Progenitor cell of endocrine pancreas (in vitro differentiated cells): ENCODE data around the gene DOCK4. TPM values are rescaled to one million over a fixed set of nuclear protein-coding genes. Genes with fewer than 3 reads are reported as not detected.

Experiments
- DNase-seq: peaks from one replicate; pipeline ENCODE4 v3.0.0; 2021; ENCODE audit warnings: low spot score; ENCODE audit not compliant: unreplicated experiment
- H3K27ac Mint-ChIP-seq: 2 replicates; pipeline ENCODE4 v1.8.0; 2021; ENCODE audit warnings: mild to moderate bottlenecking, moderate library complexity, mixed read lengths
- H3K27me3 Mint-ChIP-seq: 2 replicates; pipeline ENCODE4 v1.8.0; 2021; ENCODE audit warnings: mixed read lengths
- H3K36me3 Mint-ChIP-seq: 2 replicates; pipeline ENCODE4 v1.8.0; 2022; ENCODE audit warnings: mixed read lengths; ENCODE audit not compliant: insufficient read depth
- H3K4me1 Mint-ChIP-seq: 2 replicates; pipeline ENCODE4 v1.8.0; 2021; ENCODE audit warnings: low read depth, mixed read lengths
- H3K4me3 Mint-ChIP-seq: 2 replicates; pipeline ENCODE4 v1.8.0; 2021; ENCODE audit warnings: low read depth, mild to moderate bottlenecking, moderate library complexity, mixed read lengths
- H3K9me3 Mint-ChIP-seq: 2 replicates; pipeline ENCODE4 v1.8.0; 2021; ENCODE audit warnings: low read depth, mixed read lengths
- total RNA-seq: library from RNA; stranded (reverse); gene quantifications from 2 replicates; pipeline ENCODE4 v1.2.1, GENCODE V29; 2021
- TF ChIP-seq, protein P1 (sequence below): fragments of 200-600 bp; sonication (generic); IDR thresholded peaks from one replicate; pipeline ENCODE4 v1.5.0; 2021; ENCODE audit warnings: antibody characterized with exemption, mild to moderate bottlenecking; ENCODE audit not compliant: unreplicated experiment

Gene DOCK4
- total RNA-seq, 1 donor from 2014 or later: 28.8 TPM

DNA sequence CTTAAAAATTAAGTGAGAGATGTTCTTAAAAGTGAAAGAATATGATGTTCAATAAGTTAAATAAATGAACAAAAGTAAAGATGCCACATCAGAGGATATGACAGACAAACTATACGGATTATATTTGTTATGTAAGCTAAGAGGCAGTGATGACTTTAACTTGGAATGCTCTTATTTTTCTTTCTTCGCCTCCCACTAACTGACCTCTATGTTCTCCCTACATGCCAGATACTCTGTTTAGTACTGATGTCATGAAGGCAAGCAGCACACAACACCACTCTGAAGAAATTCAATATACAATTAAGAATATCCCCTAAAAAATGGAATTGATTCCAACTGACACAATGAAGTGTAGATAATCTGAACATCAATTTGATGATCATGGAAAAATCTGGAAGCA, 223.4 kb downstream of the DOCK4 start:
- Mint-ChIP-seq H3K27me3 (no peaks in the 10 kb centered on the region), H3K9me3 (no peaks in the 10 kb centered on the region), H3K36me3 (peaks cover 29% of the 10 kb centered on the region), H3K27ac (no peak overlapping the region), H3K4me3 (no peak overlapping the region), H3K4me1 (no peaks in the 10 kb centered on the region)
- TF ChIP-seq, protein P1, sequence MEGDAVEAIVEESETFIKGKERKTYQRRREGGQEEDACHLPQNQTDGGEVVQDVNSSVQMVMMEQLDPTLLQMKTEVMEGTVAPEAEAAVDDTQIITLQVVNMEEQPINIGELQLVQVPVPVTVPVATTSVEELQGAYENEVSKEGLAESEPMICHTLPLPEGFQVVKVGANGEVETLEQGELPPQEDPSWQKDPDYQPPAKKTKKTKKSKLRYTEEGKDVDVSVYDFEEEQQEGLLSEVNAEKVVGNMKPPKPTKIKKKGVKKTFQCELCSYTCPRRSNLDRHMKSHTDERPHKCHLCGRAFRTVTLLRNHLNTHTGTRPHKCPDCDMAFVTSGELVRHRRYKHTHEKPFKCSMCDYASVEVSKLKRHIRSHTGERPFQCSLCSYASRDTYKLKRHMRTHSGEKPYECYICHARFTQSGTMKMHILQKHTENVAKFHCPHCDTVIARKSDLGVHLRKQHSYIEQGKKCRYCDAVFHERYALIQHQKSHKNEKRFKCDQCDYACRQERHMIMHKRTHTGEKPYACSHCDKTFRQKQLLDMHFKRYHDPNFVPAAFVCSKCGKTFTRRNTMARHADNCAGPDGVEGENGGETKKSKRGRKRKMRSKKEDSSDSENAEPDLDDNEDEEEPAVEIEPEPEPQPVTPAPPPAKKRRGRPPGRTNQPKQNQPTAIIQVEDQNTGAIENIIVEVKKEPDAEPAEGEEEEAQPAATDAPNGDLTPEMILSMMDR: no peak
- no peak for DNase-seq

DNA sequence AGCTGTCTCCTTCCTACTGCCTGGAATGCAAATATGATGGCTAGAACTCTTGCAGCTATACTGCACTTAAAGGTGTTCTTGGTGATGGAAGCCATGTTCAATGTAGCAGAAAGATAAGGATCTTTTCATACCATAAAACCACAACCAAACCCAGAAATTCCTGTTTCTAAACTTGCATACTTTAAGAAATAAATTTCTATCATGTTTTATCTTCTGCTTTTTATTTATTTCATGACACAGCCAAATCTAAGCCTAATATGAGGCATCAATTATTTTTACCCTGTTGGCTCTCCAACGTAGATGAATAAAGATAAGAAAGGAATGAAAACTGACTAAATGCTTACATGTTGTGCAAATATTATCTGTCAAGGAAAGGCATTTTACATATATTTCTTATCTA, 224.1 kb downstream of the DOCK4 start:
- H3K4me3 Mint-ChIP-seq: no peak overlapping the region

DNA sequence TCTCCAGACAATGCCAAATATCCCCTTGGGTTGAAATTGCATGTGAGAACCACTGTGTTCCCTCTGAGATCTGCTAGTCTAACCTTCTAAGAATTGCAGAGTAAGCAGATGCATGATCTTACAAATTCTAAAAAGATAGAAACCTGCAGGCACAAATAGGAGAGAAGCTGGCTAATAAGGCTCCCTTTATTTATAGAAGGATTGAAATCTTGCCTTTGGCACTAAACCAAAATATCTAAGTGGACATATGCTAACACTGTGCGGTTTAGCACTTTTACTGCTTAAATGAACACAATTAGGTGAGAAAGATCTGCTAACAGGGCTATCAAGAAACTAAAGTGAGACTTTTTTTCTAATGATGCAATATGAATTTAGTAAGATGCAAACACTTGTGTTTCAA, 225.5 kb downstream of the DOCK4 start:
- peaks cover 22% of the 10 kb centered on the region for H3K36me3 Mint-ChIP-seq
- H3K4me1 Mint-ChIP-seq: no peaks in the 10 kb centered on the region
- H3K27me3 Mint-ChIP-seq: no peaks in the 10 kb centered on the region
- no peaks in the 10 kb centered on the region for H3K9me3 Mint-ChIP-seq
- TF ChIP-seq, protein P1: no peak
- no peak overlapping the region for H3K27ac Mint-ChIP-seq
- no peak for DNase-seq
- H3K4me3 Mint-ChIP-seq: no peak overlapping the region

More for the DNA sequence above, 224.1 kb downstream of the DOCK4 start:
- TF ChIP-seq, protein P1: no peak
- Mint-ChIP-seq H3K27ac (no peak overlapping the region), H3K27me3 (no peaks in the 10 kb centered on the region), H3K36me3 (peaks cover 27% of the 10 kb centered on the region), H3K4me1 (no peaks in the 10 kb centered on the region), H3K9me3 (no peaks in the 10 kb centered on the region)
- DNase-seq: no peak

DNA sequence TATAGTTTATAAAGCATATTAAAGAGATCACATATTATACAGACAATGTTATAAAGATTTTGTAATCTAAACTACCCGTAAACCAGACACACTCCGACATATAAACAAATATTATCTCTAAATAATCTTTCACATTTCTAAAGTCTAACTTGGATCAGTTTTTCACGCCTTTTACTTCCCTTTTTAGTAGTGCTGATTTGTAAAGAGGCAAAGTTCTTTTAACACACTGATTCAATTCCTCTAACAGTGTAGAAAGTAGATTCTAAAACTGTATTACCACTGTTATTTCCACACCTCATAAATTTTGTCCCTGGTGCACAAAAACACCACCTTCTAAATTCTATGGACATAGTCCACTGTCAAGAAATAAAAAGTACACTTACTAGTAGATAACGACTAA, 230.9 kb downstream of the DOCK4 start:
- peaks cover 14% of the 10 kb centered on the region for H3K36me3 Mint-ChIP-seq
- no peaks in the 10 kb centered on the region for H3K27me3 Mint-ChIP-seq
- no peak for DNase-seq
- TF ChIP-seq, protein P1: no peak
- peak overlapping the region; percentile 64 for H3K27ac Mint-ChIP-seq
- H3K4me1 Mint-ChIP-seq: no peaks in the 10 kb centered on the region
- no peak overlapping the region for H3K4me3 Mint-ChIP-seq
- no peaks in the 10 kb centered on the region for H3K9me3 Mint-ChIP-seq

DNA sequence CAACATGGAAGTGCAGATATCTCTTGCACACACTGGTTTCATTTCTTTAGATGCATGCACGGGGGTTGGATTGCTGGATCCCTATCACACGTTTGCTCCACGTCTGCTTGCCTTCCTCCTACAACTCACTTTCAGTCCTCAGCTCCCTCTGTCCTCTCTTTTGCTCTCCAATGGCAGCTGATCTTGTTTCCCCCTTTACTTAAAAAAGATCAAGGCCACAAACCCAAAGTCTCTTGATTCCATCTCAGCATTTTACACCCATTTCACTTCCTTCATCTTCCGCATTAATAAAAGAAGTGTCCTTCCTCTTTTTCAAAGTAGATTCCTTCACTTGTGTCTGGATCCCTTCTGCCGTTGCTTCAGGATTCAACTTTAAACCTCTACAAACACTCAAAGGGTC, 245.2 kb downstream of the DOCK4 start:
- Mint-ChIP-seq H3K36me3 (peaks cover 4% of the 10 kb centered on the region), H3K9me3 (no peaks in the 10 kb centered on the region), H3K4me3 (no peak overlapping the region), H3K4me1 (peaks cover 7% of the 10 kb centered on the region), H3K27me3 (no peaks in the 10 kb centered on the region), H3K27ac (no peak overlapping the region)
- no peak for DNase-seq
- TF ChIP-seq, protein P1: no peak
